ENCODE measurements around the gene CKAP2L.

DNA sequence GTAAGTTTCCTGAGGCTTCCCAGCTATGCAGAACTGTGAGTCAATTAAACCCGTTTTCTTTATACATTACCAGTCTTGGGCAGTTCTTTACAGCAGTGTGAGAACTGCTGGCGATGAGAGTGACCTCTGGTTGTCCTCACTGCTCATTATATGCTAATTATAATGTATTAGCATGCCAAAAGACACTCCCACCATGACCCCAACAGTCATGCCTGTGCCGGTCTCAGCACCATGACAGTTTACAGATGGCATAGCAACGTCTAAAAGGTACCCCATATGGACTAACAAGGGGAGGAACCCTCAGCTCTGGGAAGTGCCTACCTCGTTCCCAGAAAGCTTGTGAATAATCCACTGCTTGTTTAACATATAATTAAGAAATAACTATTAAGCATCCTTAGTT is 28.0 kb upstream of the CKAP2L start:
- TF ChIP-seq POLR2A (IDR thresholded peaks at IDR 0.05), result no peak
- TF ChIP-seq CTCF (IDR thresholded peaks at IDR 0.05), result no peak
